Mesenchymal stem cell (in vitro differentiated cells and primary cell): ENCODE results near the gene CKAP4.
A peak's percentile ranks its signal among the peaks of the same experiment; 100 is the strongest.

Experiments
- DNase-seq: peaks from one replicate; pipeline ENCODE4 v3.0.0-alpha.2; 2013
- H2AFZ ChIP-seq: one replicate; pipeline ENCODE4 v1.6.1; 2013; ENCODE audit warnings: low read depth, mild to moderate bottlenecking, control low read depth, inconsistent platforms, low read length, moderate library complexity
- H2AK5ac ChIP-seq: 2 replicates; pipeline ENCODE4 v1.6.1; 2013; ENCODE audit warnings: low read length, moderate library complexity, mild to moderate bottlenecking, inconsistent platforms; ENCODE audit not compliant: severe bottlenecking
- H2BK120ac ChIP-seq: one replicate; pipeline ENCODE4 v1.6.1; 2013; ENCODE audit warnings: low read depth, mild to moderate bottlenecking, inconsistent platforms, low read length, moderate library complexity
- H2BK12ac ChIP-seq, 2 experiments: one replicate each; pipeline ENCODE4 v1.6.1; 2013; ENCODE audit warnings: inconsistent platforms in 2 of 2, low read length in 2 of 2, mild to moderate bottlenecking in 2 of 2, moderate library complexity in 2 of 2, control low read depth in 1 of 2
- H2BK15ac ChIP-seq: one replicate; pipeline ENCODE4 v1.6.1; 2013; ENCODE audit warnings: mild to moderate bottlenecking, low read depth, inconsistent platforms; ENCODE audit not compliant: poor library complexity, severe bottlenecking
- H2BK5ac ChIP-seq: 2 replicates; pipeline ENCODE4 v1.6.1; 2013; ENCODE audit warnings: low read depth, mild to moderate bottlenecking, low read length, control low read depth, inconsistent platforms; ENCODE audit not compliant: poor library complexity, severe bottlenecking
- H3K14ac ChIP-seq, 2 experiments: one replicate each; pipeline ENCODE4 v1.6.1; 2013; ENCODE audit warnings: inconsistent platforms in 2 of 2, low read length in 2 of 2, control low read depth in 1 of 2, mild to moderate bottlenecking in 1 of 2, moderate library complexity in 1 of 2
- H3K18ac ChIP-seq, 2 experiments: one replicate each; pipeline ENCODE4 v1.6.1; 2013; ENCODE audit warnings: inconsistent platforms in 2 of 2, low read length in 2 of 2, control low read depth in 1 of 2, low read depth in 1 of 2, mild to moderate bottlenecking in 1 of 2
- H3K23ac ChIP-seq, 2 experiments: one replicate each; pipeline ENCODE4 v1.6.1; 2013; ENCODE audit warnings: inconsistent platforms in 2 of 2, low read length in 2 of 2, mild to moderate bottlenecking in 2 of 2, moderate library complexity in 2 of 2, control low read depth in 1 of 2
- H3K27ac ChIP-seq: 2 replicates; pipeline ENCODE4 v1.5.1; 2013; ENCODE audit warnings: mild to moderate bottlenecking, moderate library complexity, low read length, control low read depth, inconsistent platforms; ENCODE audit not compliant: poor library complexity, severe bottlenecking
- H3K27me3 ChIP-seq, 2 experiments: 2 replicates each; pipeline versions ENCODE4 v1.6.1 to v1.7.0; 2013; ENCODE audit warnings: low read length in 2 of 2, mild to moderate bottlenecking in 2 of 2, moderate library complexity in 2 of 2, control low read depth in 1 of 2, inconsistent platforms in 1 of 2; ENCODE audit not compliant: control insufficient read depth in 1 of 2, insufficient read depth in 1 of 2
- H3K36me3 ChIP-seq, 2 experiments: 2 replicates each; pipeline versions ENCODE4 v1.6.1 to v1.7.0; 2013; ENCODE audit warnings: low read length in 2 of 2, control low read depth in 1 of 2, inconsistent platforms in 1 of 2, low read depth in 1 of 2, mild to moderate bottlenecking in 1 of 2; ENCODE audit not compliant: insufficient read depth in 2 of 2, control insufficient read depth in 1 of 2
- H3K4ac ChIP-seq, 2 experiments: one replicate each; pipeline ENCODE4 v1.6.1; 2013; ENCODE audit warnings: inconsistent platforms in 2 of 2, low read length in 2 of 2, mild to moderate bottlenecking in 2 of 2, moderate library complexity in 2 of 2, control low read depth in 1 of 2, low read depth in 1 of 2
- H3K4me1 ChIP-seq: 2 replicates; pipeline ENCODE4 v1.6.1; 2013; ENCODE audit warnings: low read depth, low read length, control low read depth; ENCODE audit not compliant: control insufficient read depth, insufficient read depth
- H3K4me2 ChIP-seq: 2 replicates; pipeline ENCODE4 v1.6.1; 2013; ENCODE audit warnings: low read length, mild to moderate bottlenecking, inconsistent platforms; ENCODE audit not compliant: poor library complexity, severe bottlenecking
- H3K4me3 ChIP-seq, 2 experiments: 2 replicates each; pipeline versions ENCODE4 v1.5.1 to v1.7.0; 2013; ENCODE audit warnings: low read length in 2 of 2, mild to moderate bottlenecking in 2 of 2, control low read depth in 1 of 2, low read depth in 1 of 2; ENCODE audit not compliant: insufficient read depth in 1 of 2
- H3K79me1 ChIP-seq: replicated peaks from 2 replicates; pipeline ENCODE4 v1.6.1; 2013; ENCODE audit warnings: mild to moderate bottlenecking, control low read depth, low read length, inconsistent platforms; ENCODE audit not compliant: poor library complexity, severe bottlenecking
- H3K9ac ChIP-seq: 2 replicates; pipeline ENCODE4 v1.7.0; 2013; ENCODE audit warnings: mild to moderate bottlenecking, low read length, moderate library complexity
- H3K9me3 ChIP-seq: 2 replicates; pipeline ENCODE4 v1.7.0; 2013; ENCODE audit warnings: mild to moderate bottlenecking, low read length; ENCODE audit not compliant: control insufficient read depth
- H4K8ac ChIP-seq: one replicate; pipeline ENCODE4 v1.6.1; 2013; ENCODE audit warnings: inconsistent platforms, mild to moderate bottlenecking, low read length, moderate library complexity
- H4K91ac ChIP-seq: one replicate; pipeline ENCODE4 v1.6.1; 2013; ENCODE audit warnings: mild to moderate bottlenecking, low read length, inconsistent platforms
- WGBS: methylation state at CpG from one replicate; pipeline ENCODE4 v1.1.7; 2013; ENCODE audit warnings: mixed read lengths; 5-methylcytosine and 5-hydroxymethylcytosine counted together

The CKAP4 gene

GRCh38 chr12:106284358-106285105, 36.7 kb upstream of the CKAP4 start:
- Histone ChIP-seq H3K18ac (no peak overlapping the region), H3K9ac (no peak overlapping the region), H3K9me3 (peaks cover 12% of the 10 kb centered on the region), H2AFZ (no peak overlapping the region), H3K4ac (no peak overlapping the region), H4K8ac (no peak overlapping the region), H3K27me3 (peaks cover 0 to 2% of the 10 kb centered on the region in 2 experiments), H3K4me1 (no peaks in the 10 kb centered on the region), H2BK15ac (no peak overlapping the region), H4K91ac (no peak overlapping the region), H2BK5ac (no peak overlapping the region), H3K79me1 (no peaks in the 10 kb centered on the region), H3K4me2 (no peak overlapping the region), H3K4me3 (no peak overlapping the region), H2BK12ac (no peak overlapping the region), H3K23ac (no peak overlapping the region), H3K36me3 (no peaks in the 10 kb centered on the region), H3K27ac (no peak overlapping the region), H2BK120ac (no peak overlapping the region), H2AK5ac (no peak overlapping the region), H3K14ac (no peak overlapping the region)
- 68% methylated on average over 10 of the region's 10 CpGs for WGBS
- no peak for DNase-seq

DNA sequence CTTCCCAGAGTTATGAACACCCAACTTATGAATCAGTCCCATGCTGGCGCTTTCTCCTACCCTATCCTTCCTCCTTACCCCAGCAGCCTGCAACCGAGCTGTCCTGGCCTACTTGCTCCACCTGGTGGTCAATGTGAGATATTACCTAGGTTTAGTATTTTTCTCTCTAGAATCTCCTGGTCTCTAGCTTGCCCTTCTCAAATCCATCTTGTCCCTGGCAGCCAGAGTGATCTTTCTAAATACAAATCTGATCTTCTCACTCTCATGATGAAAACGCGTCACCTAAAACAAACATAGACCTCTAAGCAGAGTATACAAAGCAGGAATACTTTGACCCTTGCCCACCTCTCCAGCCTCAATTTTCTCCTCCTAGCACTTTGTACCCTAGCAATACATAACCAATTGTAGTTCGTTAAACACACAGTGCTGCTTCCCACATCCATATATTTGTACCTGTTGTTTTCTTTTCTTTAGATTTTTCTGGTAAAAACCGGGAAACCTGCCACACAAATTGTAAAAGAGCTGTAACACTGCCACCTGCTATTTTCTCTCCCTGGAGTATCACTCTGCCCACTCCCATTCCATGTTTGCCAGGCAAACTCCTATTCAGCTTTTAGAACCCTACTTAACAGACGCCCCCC, 34.8 kb upstream of the CKAP4 start:
- H3K4me1 ChIP-seq = no peaks in the 10 kb centered on the region
- DNase-seq = peak; percentile 41
- H3K14ac ChIP-seq = no peak overlapping the region
- no peak overlapping the region for H3K4me3 ChIP-seq
- H3K9me3 ChIP-seq = peaks cover 12% of the 10 kb centered on the region
- no peak overlapping the region for H4K91ac ChIP-seq
- no peaks in the 10 kb centered on the region for H3K79me1 ChIP-seq
- H2AFZ ChIP-seq = no peak overlapping the region
- no peak overlapping the region for H3K9ac ChIP-seq
- no peak overlapping the region for H4K8ac ChIP-seq
- no peak overlapping the region for H3K18ac ChIP-seq
- no peak overlapping the region for H2BK120ac ChIP-seq
- H2AK5ac ChIP-seq = no peak overlapping the region
- H3K23ac ChIP-seq = no peak overlapping the region
- H3K27me3 ChIP-seq = peaks cover 2 to 4% of the 10 kb centered on the region in 2 experiments
- no peaks in the 10 kb centered on the region for H3K36me3 ChIP-seq
- no peak overlapping the region for H3K27ac ChIP-seq
- no peak overlapping the region for H2BK15ac ChIP-seq
- no peak overlapping the region for H3K4me2 ChIP-seq
- WGBS = 31% methylated on average over 7 of the region's 7 CpGs
- H2BK12ac ChIP-seq = no peak overlapping the region
- no peak overlapping the region for H3K4ac ChIP-seq
- no peak overlapping the region for H2BK5ac ChIP-seq

DNA sequence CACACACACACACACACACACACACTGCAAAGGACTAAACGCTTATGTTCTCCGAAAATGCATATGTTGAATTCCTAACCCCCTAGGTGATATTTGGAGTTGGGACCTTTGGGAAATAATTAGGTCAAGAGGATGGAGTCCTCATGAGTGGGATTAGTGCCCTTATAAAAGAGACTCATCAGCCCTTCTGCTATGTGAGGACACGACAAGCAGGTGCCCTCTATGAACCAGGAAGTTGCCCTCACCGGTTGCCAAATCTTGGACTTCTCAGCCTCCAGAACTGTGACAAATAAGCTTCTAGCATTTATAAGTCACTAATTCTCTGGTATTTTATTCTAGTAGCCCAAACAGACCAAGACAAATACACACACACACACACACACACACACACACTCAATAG, 34.0 kb upstream of the CKAP4 start:
- H3K14ac ChIP-seq = no peak overlapping the region
- H3K36me3 ChIP-seq = no peaks in the 10 kb centered on the region
- no peak overlapping the region for H3K4me2 ChIP-seq
- H4K91ac ChIP-seq = no peak overlapping the region
- DNase-seq = no peak
- H3K9me3 ChIP-seq = peaks cover 12% of the 10 kb centered on the region
- H3K9ac ChIP-seq = no peak overlapping the region
- H2BK12ac ChIP-seq = no peak overlapping the region
- no peak overlapping the region for H4K8ac ChIP-seq
- H3K79me1 ChIP-seq = no peaks in the 10 kb centered on the region
- H3K4ac ChIP-seq = no peak overlapping the region
- no peak overlapping the region for H2BK5ac ChIP-seq
- H2BK15ac ChIP-seq = no peak overlapping the region
- no peak overlapping the region for H2AFZ ChIP-seq
- no peak overlapping the region for H3K4me3 ChIP-seq
- 96% methylated on average over 4 of the region's 4 CpGs for WGBS
- H3K18ac ChIP-seq = no peak overlapping the region
- H2AK5ac ChIP-seq = no peak overlapping the region
- no peak overlapping the region for H2BK120ac ChIP-seq
- H3K4me1 ChIP-seq = no peaks in the 10 kb centered on the region
- peaks cover 2 to 4% of the 10 kb centered on the region in 2 experiments for H3K27me3 ChIP-seq
- no peak overlapping the region for H3K23ac ChIP-seq
- no peak overlapping the region for H3K27ac ChIP-seq

- H2AK5ac ChIP-seq = no peak overlapping the region
- no peaks in the 10 kb centered on the region for H3K36me3 ChIP-seq
- no peak overlapping the region for H4K8ac ChIP-seq
- no peak for DNase-seq
- no peak overlapping the region for H3K4me2 ChIP-seq
- no peak overlapping the region for H2BK12ac ChIP-seq
- no peak overlapping the region for H2BK15ac ChIP-seq
- no peak overlapping the region for H3K27ac ChIP-seq
- no peak overlapping the region for H2BK120ac ChIP-seq
- H2AFZ ChIP-seq = no peak overlapping the region
- no peak overlapping the region for H3K4ac ChIP-seq
- 83% methylated on average over 2 of the region's 3 CpGs for WGBS
- no peaks in the 10 kb centered on the region for H3K79me1 ChIP-seq
- peaks cover 12% of the 10 kb centered on the region for H3K9me3 ChIP-seq
- peaks cover 2 to 4% of the 10 kb centered on the region in 2 experiments for H3K27me3 ChIP-seq
- H4K91ac ChIP-seq = no peak overlapping the region
- H3K23ac ChIP-seq = no peak overlapping the region
- H3K4me1 ChIP-seq = no peaks in the 10 kb centered on the region
- no peak overlapping the region for H3K4me3 ChIP-seq
- H3K14ac ChIP-seq = no peak overlapping the region
- no peak overlapping the region for H3K9ac ChIP-seq
- no peak overlapping the region for H3K18ac ChIP-seq
- no peak overlapping the region for H2BK5ac ChIP-seq
Measured at GRCh38 chr12:106281056-106281782, 33.4 kb upstream of the CKAP4 start.
